ENCODE results near the gene TMEM170A.
"Not testable (repeated sequence)": the region's sequence is repeated elsewhere in the genome, so short reads cannot be mapped to it uniquely, and the experiment has no call there.

The TMEM170A gene

DNA sequence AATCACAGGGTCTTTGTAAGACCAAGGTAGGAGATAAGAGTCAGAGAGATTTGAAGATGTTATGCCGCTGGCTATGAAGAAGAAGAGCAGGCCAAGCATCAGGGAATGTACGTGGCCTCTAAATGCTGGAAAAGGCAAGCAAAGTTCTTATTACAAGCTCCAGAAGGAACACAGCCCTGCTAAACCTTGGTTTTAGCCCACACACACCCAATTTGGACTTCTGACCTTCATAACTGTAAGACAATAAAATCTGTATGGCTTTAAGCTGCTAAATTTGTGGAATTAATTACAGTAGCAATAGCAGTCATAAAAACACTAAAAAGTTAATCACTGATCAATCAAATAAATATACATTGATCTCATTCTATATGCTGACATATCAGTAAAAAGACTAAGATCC lies 6.0 kb downstream of the TMEM170A start:
- no peak overlapping the region for H3K27ac ChIP-seq
- no peak overlapping the region for H3K4me3 ChIP-seq
- no peak for DNase-seq (ENCODE audit: low spot score)

DNA sequence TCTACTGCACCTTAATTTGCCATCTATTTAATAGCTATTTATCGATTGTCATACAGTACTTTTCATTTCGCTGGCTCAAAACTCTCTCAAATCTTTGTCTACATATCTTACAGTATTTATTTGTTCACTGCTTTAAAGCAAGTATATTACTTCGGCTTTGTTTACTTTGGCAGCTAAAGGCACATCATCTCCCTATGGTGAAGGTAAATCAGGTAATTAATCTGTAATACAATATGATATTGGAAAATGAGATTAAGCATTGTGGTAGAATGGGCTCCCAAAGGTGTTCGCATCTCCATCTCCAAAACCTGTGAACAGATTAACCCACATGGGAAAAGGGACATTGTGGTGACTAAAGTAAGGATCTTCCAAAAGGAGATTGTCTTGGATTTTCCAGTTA lies 6.5 kb downstream of the TMEM170A start:
- TF ChIP-seq, protein P1, sequence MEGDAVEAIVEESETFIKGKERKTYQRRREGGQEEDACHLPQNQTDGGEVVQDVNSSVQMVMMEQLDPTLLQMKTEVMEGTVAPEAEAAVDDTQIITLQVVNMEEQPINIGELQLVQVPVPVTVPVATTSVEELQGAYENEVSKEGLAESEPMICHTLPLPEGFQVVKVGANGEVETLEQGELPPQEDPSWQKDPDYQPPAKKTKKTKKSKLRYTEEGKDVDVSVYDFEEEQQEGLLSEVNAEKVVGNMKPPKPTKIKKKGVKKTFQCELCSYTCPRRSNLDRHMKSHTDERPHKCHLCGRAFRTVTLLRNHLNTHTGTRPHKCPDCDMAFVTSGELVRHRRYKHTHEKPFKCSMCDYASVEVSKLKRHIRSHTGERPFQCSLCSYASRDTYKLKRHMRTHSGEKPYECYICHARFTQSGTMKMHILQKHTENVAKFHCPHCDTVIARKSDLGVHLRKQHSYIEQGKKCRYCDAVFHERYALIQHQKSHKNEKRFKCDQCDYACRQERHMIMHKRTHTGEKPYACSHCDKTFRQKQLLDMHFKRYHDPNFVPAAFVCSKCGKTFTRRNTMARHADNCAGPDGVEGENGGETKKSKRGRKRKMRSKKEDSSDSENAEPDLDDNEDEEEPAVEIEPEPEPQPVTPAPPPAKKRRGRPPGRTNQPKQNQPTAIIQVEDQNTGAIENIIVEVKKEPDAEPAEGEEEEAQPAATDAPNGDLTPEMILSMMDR (IDR thresholded peaks at IDR 0.05), result no peak
- DNase-seq (ENCODE audit: low spot score), result no peak
- Histone ChIP-seq H3K4me3 (no peak overlapping the region), H3K27ac (no peak overlapping the region)

More for the DNA sequence above, 6.0 kb downstream of the TMEM170A start:
- TF ChIP-seq, protein P1 (IDR thresholded peaks at IDR 0.05), result no peak

DNA sequence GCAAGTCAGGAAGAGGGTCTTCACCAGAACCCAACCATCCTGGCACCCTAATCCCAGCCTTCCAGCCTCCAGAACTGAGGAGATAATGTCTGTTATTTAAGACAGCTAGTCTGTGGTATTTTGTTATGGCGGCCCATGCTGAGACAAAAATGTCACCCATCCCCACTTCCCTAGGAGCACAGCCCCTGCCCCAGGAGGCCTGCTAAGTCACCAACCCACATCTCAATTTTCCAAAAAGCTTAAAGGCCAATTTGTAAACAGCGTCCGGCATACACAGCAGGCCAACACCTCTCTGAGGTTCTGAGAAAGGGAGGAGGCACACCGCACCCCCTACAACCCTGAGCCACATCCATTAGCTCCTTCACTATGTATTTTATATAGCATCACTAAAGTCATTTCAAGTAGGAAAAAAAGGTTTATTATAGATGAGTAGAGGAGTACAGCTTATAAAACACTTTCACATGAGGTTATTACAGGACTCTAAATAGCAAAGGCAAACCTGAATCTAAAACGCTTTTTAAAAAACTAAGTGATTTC lies 6.9 kb downstream of the TMEM170A start:
- Histone ChIP-seq H3K27ac (no peak overlapping the region), H3K4me3 (no peak overlapping the region)
- no peak for DNase-seq (ENCODE audit: low spot score)
- TF ChIP-seq, protein P1 (IDR thresholded peaks at IDR 0.05), result no peak

DNA sequence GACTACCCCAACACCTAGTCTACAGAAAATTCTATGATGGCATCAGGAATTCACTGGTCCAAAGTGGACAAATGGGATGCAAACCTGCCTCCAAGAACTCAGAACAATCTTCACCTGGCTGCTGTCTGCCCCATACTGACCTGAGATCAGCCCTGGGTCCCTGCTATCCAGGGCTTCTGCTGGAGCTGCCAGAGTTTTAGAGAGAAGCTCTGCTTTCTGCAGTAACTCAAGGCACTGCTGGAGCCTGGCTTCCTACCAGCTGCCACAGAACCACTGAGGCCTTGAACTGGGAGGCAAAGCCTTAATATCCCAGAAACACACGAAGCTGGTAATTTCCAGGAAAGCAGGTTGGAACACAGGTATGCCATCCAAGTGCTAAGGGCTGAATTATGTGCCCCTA lies 7.5 kb downstream of the TMEM170A start:
- no peak for DNase-seq (ENCODE audit: low spot score)
- H3K27ac ChIP-seq, result no peak overlapping the region
- no peak overlapping the region for H3K4me3 ChIP-seq
- TF ChIP-seq, protein P1 (IDR thresholded peaks at IDR 0.05), result no peak

DNA sequence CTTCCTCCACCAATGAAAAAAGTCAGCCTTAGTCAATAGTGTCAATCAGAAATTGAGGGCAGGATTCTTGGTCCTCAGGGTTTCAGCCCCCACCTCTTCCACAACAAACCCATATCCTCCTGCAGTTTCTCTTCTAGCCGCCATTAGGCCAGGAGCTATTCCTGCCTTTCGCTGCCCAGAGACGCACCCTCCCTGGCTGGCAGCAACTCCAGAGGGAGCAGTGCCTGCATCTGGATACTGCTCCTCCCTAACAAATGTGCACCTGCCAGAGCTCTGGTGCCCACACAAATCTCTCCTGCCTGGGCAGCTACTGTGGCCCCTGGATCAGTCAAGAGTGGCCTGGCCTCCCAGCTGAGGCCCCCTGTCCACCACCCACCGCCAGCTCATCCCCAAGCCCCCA lies 8.0 kb downstream of the TMEM170A start:
- H3K27ac ChIP-seq; DNase-seq (ENCODE audit: low spot score); H3K4me3 ChIP-seq: not testable (repeated sequence)

DNA sequence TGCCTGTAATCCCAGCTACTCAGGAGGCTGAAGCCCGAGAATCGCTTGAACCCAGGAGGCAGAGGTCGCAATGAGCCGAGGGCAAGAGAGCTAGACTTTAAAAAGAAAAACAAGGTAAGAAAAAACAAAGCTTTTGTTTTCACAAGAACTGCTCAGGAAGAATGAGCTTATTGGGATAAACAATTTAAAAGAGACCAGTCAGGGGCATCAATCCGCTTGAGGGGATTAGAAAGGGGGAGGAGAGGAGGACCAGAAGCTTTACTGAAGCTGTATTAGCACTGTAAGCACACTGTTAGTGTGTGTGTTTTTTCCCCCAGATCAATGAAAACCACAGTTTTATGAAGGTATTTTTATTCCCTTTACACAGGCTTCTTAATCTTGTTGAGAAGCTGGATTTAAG lies 8.8 kb downstream of the TMEM170A start:
- TF ChIP-seq, protein P1 (IDR thresholded peaks at IDR 0.05), result no peak
- no peak overlapping the region for H3K27ac ChIP-seq
- DNase-seq (ENCODE audit: low spot score), result no peak
- no peak overlapping the region for H3K4me3 ChIP-seq

DNA sequence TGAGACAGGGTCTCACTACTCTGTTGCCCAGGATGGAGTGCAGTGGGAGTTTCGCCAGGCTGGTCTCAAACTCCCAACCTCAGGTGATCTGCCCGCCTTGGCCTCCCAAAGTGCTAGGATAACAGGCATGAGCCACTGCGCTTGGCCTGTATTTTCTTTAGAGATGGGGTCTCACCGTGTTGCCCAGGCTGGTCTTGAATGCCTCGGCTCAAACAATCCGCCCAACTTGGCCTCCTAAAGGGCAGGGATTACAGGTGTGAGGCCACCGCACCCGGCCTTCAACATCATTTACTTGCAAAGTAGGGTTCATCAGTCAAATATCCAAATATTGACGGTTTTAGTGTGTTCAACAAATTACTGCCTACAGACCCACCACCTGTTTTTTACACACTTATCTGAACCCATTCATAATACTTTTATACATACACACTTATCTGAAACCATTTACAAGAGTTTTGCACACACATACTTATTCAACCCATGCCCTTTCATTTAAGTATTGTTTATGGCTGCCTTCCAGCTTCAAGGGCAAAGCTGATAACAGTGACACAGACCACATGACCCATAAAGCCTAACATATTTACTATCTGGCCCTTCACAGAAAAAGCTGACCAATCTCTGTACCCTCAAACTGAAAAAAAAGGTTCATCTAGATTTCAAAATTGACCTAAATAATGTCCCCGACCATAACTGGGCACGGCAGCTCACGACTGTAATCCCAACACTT lies 11.9 kb downstream of the TMEM170A start:
- TF ChIP-seq, protein P1 (IDR thresholded peaks at IDR 0.05), result no peak
- DNase-seq (ENCODE audit: low spot score), result no peak
- Histone ChIP-seq H3K27ac (no peak overlapping the region), H3K4me3 (no peak overlapping the region)

All from coronary artery (tissue), 2 donors.